ENCODE data around the gene SAMD13. TPM values are rescaled to one million over a fixed set of nuclear protein-coding genes. Genes with fewer than 3 reads are reported as not detected.

SAMD13 gene
- total RNA-seq, result 1 to 10 TPM in 1 of 2 donors, under 1 TPM in 1; 0.84 to 1.1 TPM
- 1 to 10 TPM; 7.1 to 8.6 (median 8.4) TPM for polyA plus RNA-seq (ENCODE audit: insufficient read length in 6 of 6)
- long read RNA-seq, donor 1, partial matches to known transcripts, result 0 of 3 reads
- long read RNA-seq, donor 1, other reads (novel, unspliced or antisense), result 0 of 3 reads
- long read RNA-seq, donor 2, partial matches to known transcripts, result 0 of 5 reads
- long read RNA-seq, donor 2, other reads (novel, unspliced or antisense), result 0 of 5 reads
- long read RNA-seq, donor 3, partial matches to known transcripts, result 0 of 1 reads
- long read RNA-seq, donor 3, other reads (novel, unspliced or antisense), result 0 of 1 reads
- long read RNA-seq, donor 4, partial matches to known transcripts, result 0 of 1 reads
- long read RNA-seq, donor 4, other reads (novel, unspliced or antisense), result 0 of 1 reads
- long read RNA-seq, donor 5, partial matches to known transcripts, result 0 of 2 reads
- long read RNA-seq, donor 5, other reads (novel, unspliced or antisense), result 0 of 2 reads
- long read RNA-seq, donor 6, partial matches to known transcripts, result 0 of 3 reads
- long read RNA-seq, donor 6, other reads (novel, unspliced or antisense), result 0 of 3 reads
- long read RNA-seq, donor 7, result 0 reads
- long read RNA-seq, donor 8, partial matches to known transcripts, result 0 of 2 reads
- long read RNA-seq, donor 8, other reads (novel, unspliced or antisense), result 0 of 2 reads
- long read RNA-seq, donor 9, result 0 reads
- long read RNA-seq, donor 10, result 0 reads
- long read RNA-seq, donor 11, partial matches to known transcripts, result 0 of 2 reads
- long read RNA-seq, donor 11, other reads (novel, unspliced or antisense), result 0 of 2 reads
- long read RNA-seq, donor 12, partial matches to known transcripts, result 0 of 2 reads
- long read RNA-seq, donor 12, other reads (novel, unspliced or antisense), result 0 of 2 reads

- Histone ChIP-seq H3K4me3 (no peak within 1 kb of the TSS), H3K27ac (no peak within 1 kb of the TSS), H3K9me3 (no peaks in the 10 kb centered on the region), H3K36me3 (no peaks in the 10 kb centered on the region), H3K27me3 (peaks cover 8 to 38% of the 10 kb centered on the region in 2 donors), H3K4me1 (peaks cover 14 to 42% of the 10 kb centered on the region in 2 donors)
- peak; percentile 12 for ATAC-seq
- DNase-seq, result peak in 3 of 4 donors; percentile 44 to 83 (median 55)
- TF ChIP-seq CTCF (IDR thresholded peaks at IDR 0.05), result no peak
- intact Hi-C loops (cut with DNase I), result no loop called here
Observed at GRCh38 chr1:84301004-84301784, at the start of gene SAMD13. Gene SAMD13, plus strand, starts transcription at chr1:84301708. Its CDS starts 1,527 bp downstream, at chr1:84303235.

- Histone ChIP-seq H3K4me1 (no peaks in the 10 kb centered on the region), H3K4me3 (no peak overlapping the region), H3K36me3 (no peaks in the 10 kb centered on the region), H3K27ac (no peak overlapping the region), H3K27me3 (no peaks in the 10 kb centered on the region), H3K9me3 (peaks cover 0 to 12% of the 10 kb centered on the region in 2 donors)
- no peak for DNase-seq
- no peak for ATAC-seq
- intact Hi-C loops (cut with DNase I), result no loop called here
- TF ChIP-seq CTCF (IDR thresholded peaks at IDR 0.05), result no peak
Observed at GRCh38 chr1:84253036-84253435, 48.5 kb upstream of the SAMD13 start.

GRCh38 chr1:84253891-84254290 is 47.6 kb upstream of the SAMD13 start:
- H3K9me3 ChIP-seq, result peaks cover 0 to 12% of the 10 kb centered on the region in 2 donors
- no peaks in the 10 kb centered on the region for H3K36me3 ChIP-seq
- no peak for TF ChIP-seq CTCF (IDR thresholded peaks at IDR 0.05)
- intact Hi-C loops (cut with DNase I), result no loop called here
- no peaks in the 10 kb centered on the region for H3K4me1 ChIP-seq
- no peak overlapping the region for H3K4me3 ChIP-seq
- DNase-seq (peak in 3 of 4 donors; percentile 3 to 81 (median 50)), ATAC-seq (peak; percentile 97)
- H3K27me3 ChIP-seq, result no peaks in the 10 kb centered on the region
- H3K27ac ChIP-seq, result no peak overlapping the region

GRCh38 chr1:84254703-84255238 is 46.7 kb upstream of the SAMD13 start:
- DNase-seq, result no peak
- no peaks in the 10 kb centered on the region for H3K36me3 ChIP-seq
- no peak overlapping the region for H3K4me3 ChIP-seq
- no peak overlapping the region for H3K27ac ChIP-seq
- no peaks in the 10 kb centered on the region for H3K27me3 ChIP-seq
- intact Hi-C loops (cut with DNase I), result no loop called here
- TF ChIP-seq CTCF (IDR thresholded peaks at IDR 0.05), result no peak
- H3K4me1 ChIP-seq, result no peaks in the 10 kb centered on the region
- H3K9me3 ChIP-seq, result peaks cover 0 to 12% of the 10 kb centered on the region in 2 donors
- ATAC-seq, result no peak
